Activated CD8-positive, alpha-beta memory T cell treated with anti-CD3 and anti-CD28 coated beads, Interleukin-2, amount 50 U/mL, for 48 hours (primary cell): Measurements from ENCODE around the gene BAHCC1.

Source experiments
- DNase-seq: peaks from one replicate; pipeline ENCODE4 v3.0.0-alpha.2; 2020

BAHCC1 gene

GRCh38 chr17:81445642-81446503 lies 50.6 kb downstream of the BAHCC1 start:
- DNase-seq = no peak

- no peak for DNase-seq
Measured at GRCh38 chr17:81447331-81447933, 52.2 kb downstream of the BAHCC1 start.

GRCh38 chr17:81448442-81448841 lies 53.2 kb downstream of the BAHCC1 start:
- no peak for DNase-seq

GRCh38 chr17:81448950-81449349 lies 53.7 kb downstream of the BAHCC1 start:
- no peak for DNase-seq

GRCh38 chr17:81449351-81449750 lies 54.1 kb downstream of the BAHCC1 start:
- no peak for DNase-seq

GRCh38 chr17:81451823-81452222 lies 56.6 kb downstream of the BAHCC1 start:
- no peak for DNase-seq

- no peak for DNase-seq
Measured at GRCh38 chr17:81452551-81452950, 57.3 kb downstream of the BAHCC1 start.

GRCh38 chr17:81453076-81453475 lies 57.8 kb downstream of the BAHCC1 start:
- no peak for DNase-seq

GRCh38 chr17:81453712-81454111 lies 58.5 kb downstream of the BAHCC1 start:
- DNase-seq = no peak

GRCh38 chr17:81454473-81454872 lies 59.2 kb downstream of the BAHCC1 start:
- no peak for DNase-seq

GRCh38 chr17:81455387-81455786 lies 60.1 kb downstream of the BAHCC1 start:
- DNase-seq = no peak

- no peak for DNase-seq
Measured at GRCh38 chr17:81456091-81456490, 60.8 kb downstream of the BAHCC1 start.

- no peak for DNase-seq
Measured at GRCh38 chr17:81456798-81457197, 61.5 kb downstream of the BAHCC1 start.

- no peak for DNase-seq
Measured at GRCh38 chr17:81457401-81457800, 62.1 kb downstream of the BAHCC1 start.

GRCh38 chr17:81457917-81458555 lies 62.8 kb downstream of the BAHCC1 start:
- no peak for DNase-seq

- no peak for DNase-seq
Measured at GRCh38 chr17:81458628-81459027, 63.4 kb downstream of the BAHCC1 start.

GRCh38 chr17:81459224-81459623 lies 64.0 kb downstream of the BAHCC1 start:
- no peak for DNase-seq

GRCh38 chr17:81459864-81460263 lies 64.6 kb downstream of the BAHCC1 start:
- no peak for DNase-seq

GRCh38 chr17:81460856-81461460 lies 65.7 kb downstream of the BAHCC1 start:
- no peak for DNase-seq

GRCh38 chr17:81461607-81462500 lies 66.6 kb downstream of the BAHCC1 start:
- no peak for DNase-seq

GRCh38 chr17:81462506-81463125 lies 67.4 kb downstream of the BAHCC1 start:
- no peak for DNase-seq

GRCh38 chr17:81463506-81463905 lies 68.2 kb downstream of the BAHCC1 start:
- no peak for DNase-seq
